DMS114 treated with DMSO at 0.1 percent for 48 hours (cell line): ENCODE measurements around the gene M6PR.

Experiments
- DNase-seq: peaks from one replicate; lab custom pipeline; 2025; ENCODE audit not compliant: unreplicated experiment; lab: John Stamatoyannopoulos, UW

Gene M6PR

DNA sequence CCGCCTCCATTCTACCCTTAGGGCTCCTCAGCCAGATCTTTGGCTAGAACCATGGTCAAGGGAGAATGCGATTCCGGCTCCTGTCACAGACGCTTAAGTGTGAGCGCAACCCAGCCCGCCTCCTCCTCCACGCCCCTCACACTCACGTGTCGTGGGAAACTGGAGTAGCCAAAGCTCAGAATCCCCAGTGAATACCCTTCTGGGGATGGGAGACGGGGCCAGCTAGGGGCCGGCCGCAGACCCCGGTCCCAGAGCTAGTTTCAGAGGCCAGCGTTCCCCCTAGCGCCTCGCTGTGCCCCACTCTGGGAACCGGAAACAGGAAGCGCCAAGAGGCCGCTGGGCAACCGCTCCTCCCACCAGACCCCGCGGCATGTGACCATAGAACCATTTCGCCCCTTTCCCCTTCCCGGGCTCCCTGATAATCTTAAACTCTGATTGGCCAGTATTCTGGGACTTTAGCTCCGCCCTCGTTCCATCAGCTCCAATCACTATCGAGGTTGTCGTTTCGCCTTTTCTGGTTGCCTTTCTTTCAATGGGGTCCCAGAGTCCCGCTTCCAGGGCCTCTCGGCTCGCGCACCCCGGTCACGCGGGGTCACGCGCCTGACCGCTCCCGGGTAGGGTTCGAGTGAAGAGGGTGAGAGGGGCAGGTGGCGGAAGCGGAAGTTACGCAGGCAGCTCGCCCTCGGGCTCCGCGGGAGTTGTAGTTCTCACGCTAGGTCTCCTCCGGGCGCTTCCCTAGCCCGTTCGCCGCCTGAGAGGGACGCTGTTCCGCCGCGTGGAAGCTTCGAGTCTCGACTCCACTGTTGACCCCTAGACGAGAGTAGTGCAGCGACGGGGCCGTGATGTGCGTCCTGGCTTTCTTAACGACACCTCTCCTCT lies at the start of gene M6PR:
Gene M6PR (minus strand): TSS at position 304 of the 879 bp plus-strand sequence. CDS start 3,241 bp downstream, outside the sequence.
- DNase-seq = peak; percentile 95

DNA sequence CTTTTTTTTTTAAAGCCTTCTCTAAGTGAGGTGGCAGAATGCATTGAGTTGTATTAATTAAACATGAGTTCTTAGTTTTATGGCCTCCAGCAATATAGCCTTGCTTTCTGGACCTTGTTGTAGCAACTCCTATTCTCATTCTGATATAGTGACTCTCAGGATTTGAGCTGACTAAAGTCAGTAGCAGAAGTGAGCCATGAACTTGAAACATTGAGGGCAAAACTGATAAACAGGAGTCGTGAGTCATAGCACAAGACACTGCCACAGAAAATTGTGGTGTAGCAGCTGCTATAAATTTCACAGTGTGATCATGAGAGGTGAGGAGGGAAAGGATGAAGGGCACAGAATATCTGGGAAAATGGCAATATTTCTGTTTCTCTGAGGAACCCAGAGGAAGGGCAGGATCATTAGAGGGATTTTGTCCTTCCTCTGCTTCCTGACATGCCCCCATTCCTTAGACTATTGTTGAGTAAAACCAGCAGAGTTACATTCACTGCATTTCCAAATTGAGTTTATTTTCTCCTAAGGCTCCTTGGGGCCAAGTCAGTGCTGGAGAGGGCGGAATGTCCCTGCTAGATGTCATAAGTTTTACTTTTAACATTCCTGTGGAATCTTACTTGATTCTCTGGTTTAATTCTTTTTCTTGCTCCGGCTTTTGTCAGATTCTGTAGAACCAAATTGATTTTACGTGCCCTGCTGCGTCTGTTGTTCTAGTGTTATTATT lies 47.4 kb upstream of the M6PR start:
- no peak for DNase-seq

DNA sequence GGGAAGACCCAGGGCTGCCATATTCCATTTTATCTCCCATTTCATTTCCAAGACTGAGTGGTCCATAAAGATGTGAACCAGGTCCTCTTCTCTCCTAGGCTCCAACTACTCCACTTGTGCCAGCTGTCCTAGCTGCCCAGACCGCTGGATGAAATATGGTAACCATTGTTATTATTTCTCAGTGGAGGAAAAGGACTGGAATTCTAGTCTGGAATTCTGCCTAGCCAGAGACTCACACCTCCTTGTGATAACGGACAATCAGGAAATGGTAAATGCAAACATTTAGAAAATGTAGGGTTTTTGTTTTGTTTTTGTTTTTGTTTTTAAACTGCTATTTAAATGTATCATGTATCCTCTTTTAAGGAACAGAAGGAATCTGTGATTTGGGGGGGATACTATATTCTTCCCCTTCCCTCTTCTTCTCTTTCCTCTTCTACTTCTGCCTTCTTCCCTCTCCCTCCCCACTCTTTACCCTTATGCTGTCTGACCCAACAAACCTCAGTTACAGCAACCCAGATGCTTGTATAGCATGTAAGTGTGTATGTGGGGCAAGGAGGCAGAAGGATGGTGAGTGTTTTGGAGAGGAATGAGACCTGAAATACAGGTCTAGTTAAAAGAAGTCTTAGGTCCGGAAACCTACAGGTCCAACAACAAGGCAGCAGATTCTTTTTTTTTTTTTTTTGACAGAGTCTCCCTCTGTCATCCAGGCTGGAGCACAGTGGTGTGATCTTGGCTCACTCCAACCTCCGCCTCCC lies 45.8 kb upstream of the M6PR start:
- DNase-seq = no peak

DNA sequence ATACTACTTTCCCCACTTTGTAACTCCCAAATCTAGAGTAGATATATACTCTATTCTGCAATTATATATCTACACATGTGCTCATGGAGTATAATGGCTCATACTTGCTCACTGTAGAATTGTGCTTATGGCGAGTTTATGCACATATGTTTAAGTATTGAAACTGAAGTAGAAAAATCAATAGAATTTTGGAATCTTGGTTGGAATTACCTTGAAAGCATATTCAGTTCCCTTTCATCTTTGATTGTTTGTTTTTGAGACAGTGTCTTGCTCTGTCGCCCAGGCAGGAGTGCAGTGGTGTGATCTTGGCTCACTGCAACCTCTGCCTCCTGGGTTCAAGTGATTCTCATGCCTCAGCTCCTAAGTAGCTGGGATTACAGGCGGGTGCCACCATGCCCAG lies 44.4 kb upstream of the M6PR start:
- no peak for DNase-seq

DNA sequence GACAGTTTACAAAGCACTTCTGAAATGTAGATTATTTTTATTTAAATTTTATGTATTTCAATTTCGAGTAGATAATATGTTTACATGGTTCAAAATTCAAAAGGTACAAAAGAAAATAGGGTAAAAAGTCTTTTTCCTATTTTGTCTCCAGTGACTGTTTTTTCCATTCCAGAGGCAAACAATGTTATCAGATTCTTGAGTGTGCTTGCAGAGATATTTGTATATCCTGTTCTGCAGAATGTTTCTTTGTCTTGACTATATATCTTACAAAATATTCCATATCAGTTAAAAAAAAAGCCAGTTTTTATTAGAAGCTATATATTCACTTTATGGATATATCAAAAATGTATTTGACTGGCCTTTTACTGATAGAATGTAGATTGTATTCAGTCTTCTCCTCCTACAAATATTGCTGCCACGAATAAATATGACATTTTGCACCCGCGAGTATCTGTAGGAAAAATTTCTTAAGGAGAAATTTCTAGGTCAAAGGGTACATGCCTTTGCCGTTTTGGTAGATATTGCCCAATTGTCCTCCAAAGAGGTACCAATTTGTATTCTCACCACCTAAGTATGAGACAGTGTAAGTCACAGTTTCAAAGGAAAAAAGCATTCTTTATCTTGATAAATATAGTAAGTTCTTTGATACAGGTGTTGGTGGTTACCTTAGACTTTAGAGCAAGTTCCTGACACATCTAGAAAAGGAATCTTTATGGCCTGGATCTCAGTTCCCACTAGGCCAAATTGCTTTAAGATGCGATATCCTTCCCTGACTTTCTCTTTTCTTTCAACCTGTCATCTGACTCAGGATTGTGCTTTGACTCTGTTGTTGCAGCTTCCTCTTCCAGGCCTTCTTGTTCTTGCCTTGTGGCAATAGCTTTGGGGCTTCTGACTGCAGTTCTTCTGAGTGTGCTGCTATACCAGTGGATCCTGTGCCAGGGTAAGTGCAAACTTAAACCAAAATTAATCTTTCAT lies 42.2 kb upstream of the M6PR start:
- DNase-seq = no peak

DNA sequence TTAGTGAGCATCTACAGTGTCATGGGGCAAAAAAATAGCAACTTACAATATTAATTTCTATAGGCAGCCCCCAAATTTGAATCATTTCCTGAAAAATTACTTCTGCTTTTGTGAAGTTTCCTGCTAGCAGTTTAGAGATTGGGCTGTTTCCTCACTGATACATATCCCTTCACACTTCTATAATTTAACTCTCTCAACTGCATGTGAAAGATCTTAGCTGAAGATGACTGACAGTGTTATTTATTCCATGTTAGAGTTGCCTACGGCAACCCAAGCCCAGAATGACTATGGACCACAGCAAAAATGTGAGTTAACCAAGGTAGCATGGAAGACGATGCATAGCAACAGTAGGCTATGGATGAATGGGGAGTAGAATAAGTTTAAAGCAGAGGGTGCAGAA lies 40.0 kb upstream of the M6PR start, which contains the start of gene KLRG1:
Gene KLRG1 (plus strand): TSS at position 134 of the 400 bp plus-strand sequence. CDS start 90 bp downstream, at position 224.
- DNase-seq = no peak

DNA sequence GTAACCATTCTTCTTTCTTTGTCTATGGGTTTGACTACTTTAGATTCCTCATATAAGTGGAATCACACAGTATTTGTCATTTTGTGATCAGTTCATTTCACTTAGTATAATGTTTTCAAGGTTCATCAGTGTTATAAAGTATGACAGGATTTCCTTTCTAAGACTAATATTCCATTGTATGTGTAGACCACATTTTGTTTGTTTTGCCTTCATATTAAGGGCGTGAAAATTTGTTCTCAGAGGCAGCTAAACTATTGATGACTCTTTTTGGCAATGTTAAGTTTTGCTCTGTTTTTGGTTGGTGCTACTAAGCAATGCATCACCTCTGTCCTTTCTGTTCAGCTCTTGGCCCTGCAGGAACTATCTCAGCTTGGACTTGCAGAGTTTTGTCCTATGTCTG lies 38.2 kb upstream of the M6PR start:
- no peak for DNase-seq

DNA sequence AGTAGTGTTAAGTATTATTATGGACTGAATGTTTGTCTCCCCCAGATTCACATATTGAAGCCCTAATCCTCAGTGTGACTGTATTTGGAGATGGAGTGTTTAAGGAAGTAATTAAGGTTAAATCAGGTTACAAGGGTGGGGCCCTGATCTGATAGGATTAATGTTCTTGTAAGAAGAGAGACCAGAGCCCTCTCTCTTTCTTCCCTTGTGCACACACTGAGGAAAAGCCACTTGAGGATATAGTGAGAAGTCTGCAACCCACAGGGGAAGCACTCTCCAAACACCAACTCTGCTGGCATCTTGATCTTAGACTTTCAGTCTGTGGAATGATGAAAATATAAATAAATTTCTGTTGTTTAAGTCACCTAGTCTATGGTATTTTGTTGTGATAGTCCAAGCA lies 37.7 kb upstream of the M6PR start:
- no peak for DNase-seq

DNA sequence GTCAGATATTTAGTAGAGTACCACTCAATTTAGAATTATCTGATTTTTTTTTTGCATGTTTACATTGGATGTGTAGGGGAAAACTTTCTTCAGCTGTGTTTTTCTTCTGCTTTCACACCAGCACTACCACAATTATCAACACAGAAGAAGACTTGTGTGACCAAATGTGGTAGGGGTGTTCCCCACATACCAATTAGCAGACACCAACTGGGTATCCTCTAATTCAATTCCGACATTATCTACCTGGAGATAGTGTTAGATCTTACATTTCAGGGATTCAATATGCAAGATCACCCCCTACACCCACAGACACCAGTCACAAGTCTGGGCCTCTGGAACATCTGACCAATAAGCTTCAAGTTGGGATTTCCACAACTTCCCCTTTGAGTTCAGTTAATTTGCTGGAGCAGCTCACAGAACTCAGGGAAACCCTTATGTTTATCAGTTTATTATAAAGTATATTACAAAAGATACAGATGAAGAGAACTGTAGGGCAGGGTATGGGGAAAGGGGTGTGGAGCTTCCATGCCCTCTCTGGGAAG lies 35.8 kb upstream of the M6PR start:
- no peak for DNase-seq

DNA sequence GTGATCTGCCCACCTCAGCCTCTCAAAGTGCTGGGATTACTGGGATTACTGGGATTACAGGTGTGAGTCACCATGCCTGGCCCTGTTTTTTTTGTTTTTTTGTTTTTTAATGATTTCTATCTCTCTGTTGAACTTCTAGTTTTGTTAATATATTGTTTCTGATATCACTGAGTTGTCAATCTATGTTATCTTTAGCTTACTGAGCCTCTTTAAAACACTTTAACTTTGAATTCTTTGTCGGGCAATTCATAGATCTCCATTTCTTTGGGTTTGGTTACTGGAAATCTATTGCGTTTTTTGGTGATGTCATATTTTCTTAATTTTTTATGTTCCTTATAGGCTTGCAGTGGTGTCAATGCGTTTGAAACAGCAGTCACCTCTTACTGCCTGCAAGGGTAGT lies 30.7 kb upstream of the M6PR start:
- no peak for DNase-seq

DNA sequence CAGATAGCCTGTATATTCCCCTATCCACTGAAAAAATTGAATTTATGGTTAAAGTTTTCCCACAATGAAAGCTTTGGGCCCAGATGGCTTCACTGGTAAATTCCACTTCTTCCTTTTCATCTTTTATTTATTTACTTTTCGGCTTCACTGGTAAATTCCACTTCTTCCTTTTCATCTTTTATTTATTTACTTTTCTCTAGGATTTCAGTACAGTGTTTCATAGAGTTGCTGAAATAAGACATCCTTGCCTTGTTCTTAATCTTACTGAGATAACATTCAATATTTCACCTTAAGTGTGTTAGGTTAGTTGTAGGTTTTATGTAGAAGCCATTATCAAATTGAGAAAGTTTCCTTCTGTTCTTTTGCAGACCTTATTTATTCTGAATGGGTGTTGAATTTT lies 21.0 kb upstream of the M6PR start:
- DNase-seq = no peak

DNA sequence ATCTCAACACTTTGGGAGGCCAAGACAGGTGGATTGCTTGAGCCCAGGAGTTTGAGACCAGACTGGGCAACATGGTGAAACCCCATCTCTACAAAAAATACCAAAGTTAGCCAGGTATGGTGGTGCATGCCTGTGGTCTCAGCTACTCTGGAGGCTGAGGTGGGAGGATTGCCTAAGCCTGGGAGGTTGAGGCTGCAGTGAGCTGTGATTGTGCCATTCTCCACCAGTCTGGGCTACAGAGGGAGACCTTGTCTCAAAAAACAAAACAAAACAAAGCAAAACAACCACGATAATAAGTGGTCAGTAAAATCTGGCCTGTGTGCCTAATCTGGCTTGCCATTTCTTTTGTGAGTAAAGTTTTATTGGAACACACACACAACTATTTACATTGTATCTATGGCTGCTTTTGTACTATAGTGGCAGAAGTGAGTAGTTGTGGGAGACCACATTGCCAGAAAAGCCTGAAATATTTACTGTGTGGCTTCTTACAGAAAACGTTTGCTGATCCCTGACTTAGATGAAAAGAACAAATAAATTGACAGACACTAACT lies 20.5 kb upstream of the M6PR start:
- DNase-seq = no peak

DNA sequence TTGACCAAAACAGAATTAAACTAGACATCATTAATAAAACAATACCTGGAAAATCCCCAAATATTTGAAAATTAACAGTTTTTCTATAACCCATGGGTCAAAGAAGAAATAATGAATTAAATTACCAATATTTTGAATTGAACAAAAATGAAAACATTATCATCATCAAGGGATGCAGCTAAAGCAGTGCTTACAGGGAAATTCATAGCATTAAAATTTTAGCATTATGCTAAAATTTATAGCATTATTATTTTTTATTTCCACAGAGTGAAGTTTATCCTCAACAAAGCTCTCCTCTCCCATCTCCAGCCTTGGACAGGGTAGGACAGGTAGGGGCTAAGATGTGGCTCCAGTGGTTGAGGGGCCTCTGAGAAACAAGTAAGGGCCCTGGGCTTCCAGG lies 19.3 kb upstream of the M6PR start:
- DNase-seq = no peak

DNA sequence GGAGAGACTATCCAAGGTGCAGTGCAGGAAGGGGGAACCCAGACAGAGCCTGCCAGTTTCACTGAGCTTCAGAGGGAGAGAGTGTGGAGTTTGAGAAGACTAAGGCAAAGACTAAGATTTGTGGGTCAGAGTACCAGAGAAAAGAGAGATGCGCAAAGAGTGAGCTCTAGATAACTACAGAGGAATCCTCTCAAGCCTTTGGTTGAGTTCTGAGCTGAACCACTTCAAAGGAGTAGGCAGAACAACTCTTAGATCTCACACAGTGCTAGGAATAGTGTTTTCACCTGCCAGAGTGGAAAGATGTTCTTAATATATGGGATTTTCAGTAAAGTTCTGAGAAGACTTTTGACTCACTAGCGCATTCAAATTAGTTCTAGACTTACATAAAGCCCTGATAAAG lies 10.7 kb upstream of the M6PR start:
- DNase-seq = no peak

DNA sequence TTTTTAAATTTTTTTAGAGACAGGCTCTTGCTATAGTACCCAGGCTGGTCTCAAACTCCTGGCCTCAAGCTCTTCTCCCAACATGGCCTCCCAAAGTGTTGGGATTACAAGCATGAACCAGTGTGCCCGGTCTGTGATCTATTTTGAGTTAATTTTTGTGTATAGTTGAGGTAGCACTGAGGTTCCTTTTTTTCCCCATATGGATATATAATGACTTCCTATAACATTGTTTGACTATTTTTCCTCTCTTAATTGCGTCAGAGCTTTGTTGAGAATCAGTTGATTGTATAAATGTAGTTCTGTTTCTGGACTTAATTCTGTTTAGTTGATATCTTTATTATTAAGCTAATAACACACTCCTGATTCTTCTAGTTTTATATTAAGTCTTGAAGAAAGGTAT lies 8.6 kb upstream of the M6PR start:
- no peak for DNase-seq

DNA sequence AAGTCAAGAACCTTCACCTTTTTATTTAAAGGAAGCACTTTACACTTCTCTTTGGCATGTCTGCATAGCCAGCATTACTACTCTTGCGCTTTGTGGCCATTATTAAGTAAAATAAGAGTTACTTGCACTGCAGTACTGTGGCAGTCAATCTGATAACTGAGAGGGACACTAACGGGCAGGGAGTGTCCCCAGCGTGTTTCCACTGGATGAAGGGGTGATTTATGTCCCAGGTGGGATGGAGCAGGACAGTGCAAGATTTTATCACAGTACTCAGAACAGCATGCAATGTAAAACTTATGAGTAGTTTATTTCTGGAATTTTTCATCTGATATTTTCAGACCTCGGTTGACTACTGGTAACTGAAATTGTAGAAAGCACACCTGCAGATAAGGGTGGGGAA lies 8.1 kb upstream of the M6PR start:
- DNase-seq = no peak

DNA sequence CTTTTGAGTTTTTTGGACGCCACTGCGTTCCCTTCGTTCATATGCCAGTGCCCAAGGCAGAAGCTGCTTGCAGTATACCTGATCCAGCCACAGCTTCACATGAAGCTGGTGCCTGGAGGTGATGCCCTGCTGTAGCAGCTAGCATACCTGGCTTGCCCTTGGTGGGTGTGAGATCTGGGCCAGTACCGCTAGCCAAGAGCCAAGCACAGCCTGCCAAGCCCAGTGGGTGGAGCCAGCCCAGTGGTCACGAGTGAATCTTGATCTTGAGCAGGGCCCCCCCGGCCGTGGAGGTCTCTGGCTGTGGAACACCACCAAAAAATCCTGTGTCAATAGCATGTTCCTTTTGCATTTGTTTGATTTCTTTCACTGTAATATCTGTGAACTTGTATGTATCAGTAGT lies 7.3 kb upstream of the M6PR start:
- DNase-seq = no peak

DNA sequence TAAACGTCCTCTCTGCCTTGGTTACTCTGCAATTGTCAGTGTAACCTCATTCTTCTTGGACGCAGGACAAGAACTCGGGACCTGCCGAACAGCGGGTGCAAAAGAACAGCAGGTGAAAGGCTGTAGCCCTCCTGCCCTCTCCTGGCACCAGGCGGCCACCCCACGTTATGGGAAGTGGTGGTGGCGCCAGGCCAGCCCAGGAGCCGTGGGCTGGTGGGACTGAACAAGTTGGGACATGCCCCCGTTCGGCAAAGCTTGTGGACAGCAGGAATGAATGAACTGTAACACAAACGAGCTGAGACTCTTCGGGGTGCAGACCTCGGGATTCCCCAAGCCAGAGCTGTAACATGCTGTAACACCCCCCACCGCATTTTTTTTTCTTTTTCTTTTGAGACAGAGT lies 6.6 kb upstream of the M6PR start:
- no peak for DNase-seq

DNA sequence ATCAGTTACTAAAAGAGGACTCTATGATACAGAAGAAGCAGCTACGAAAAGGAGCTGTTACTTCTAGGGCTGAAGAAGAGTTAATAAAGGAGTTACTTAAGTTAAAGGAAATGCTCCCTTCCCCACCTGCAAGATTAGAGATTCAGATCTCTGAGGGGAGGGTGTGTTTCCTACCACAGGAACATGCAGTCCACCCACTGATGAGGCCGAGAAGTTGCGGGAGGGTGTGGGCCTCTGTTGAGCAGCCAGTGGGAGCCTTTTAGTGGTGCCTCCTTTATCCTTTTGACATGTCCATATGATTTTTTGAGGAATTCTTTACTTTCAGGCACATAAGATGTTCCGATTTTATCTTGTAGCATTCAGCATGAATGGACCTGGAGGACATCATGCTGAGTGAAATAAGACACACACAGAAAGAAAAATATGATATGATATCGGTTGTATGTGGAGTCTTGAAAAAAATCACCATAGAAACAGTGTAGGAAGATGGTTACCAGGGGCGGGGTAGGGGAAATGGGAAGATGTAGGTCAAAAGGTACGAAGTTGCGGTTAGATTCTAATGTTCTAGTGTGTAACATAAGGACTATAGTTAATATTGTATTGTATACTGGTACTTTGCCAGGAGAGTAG lies 4.4 kb upstream of the M6PR start:
- DNase-seq = no peak
